ENCODE results near the gene UBASH3A.
"Not testable (repeated sequence)": the region's sequence is repeated elsewhere in the genome, so short reads cannot be mapped to it uniquely, and the experiment has no call there.

Gene UBASH3A

GRCh38 chr21:42408718-42409117, 5.0 kb downstream of the UBASH3A start:
- not testable (repeated sequence) for DNase-seq (ENCODE audit: low read depth in 2 of 2, low spot score in 1 of 2)

DNA sequence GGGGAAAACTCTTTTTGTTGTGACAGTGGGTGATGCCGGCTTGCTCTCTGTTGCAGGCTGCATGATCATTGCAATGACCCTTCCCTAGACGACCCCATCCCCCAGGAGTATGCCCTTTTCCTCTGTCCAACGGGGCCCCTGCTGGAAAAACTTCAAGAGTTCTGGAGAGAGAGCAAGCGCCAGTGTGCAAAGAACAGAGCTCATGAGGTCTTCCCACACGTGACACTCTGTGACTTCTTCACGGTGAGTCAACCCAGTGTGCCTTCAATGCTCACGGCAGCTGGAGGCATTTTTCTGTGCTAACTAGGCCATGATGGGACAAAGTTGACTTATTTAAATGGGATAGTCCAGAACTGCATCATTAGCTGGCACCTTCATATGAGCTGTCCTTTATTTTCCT, 5.7 kb downstream of the UBASH3A start:
- DNase-seq (ENCODE audit: low read depth in 2 of 2, low spot score in 1 of 2) = no peak

- no peak for DNase-seq (ENCODE audit: low read depth in 2 of 2, low spot score in 1 of 2)
These were observed 7.6 kb downstream of the UBASH3A start for GRCh38 chr21:42411197-42411869.

DNA sequence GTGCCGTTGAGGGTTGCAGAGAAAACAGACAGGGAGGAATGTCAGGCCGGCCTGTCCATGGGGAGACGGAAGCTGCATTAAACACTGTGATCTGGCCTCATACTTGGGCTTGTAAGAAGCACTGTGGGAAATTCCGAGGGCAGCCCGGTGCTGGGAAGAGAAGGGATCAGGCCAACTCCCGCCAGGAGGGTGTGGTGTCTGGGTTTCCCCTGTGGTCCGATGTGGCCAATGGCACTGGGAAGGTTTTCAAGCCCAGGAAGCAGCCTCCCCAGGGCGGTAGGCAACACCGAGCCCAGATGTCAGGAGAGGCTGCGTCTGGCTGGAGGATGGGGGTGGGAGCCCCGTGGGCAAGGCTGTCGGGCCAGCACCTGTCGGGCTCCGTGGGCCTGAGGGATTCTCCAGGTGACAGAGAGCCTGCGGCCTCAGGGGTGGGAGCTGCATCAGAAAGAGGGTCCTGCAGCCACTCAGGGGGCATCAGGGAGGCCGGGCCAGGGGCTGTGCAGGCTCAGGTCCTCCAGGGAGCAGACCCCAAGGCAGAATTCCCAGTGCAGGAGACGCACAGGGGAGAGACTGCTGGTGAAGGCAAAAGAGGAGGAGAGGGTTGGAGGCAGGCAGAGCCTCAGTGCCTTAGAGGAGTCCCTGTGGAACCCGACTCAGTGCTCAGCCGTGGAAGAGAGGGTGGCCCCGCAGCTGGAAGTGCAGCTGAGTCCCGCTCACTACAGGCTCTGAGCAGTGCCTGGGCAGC, 8.4 kb downstream of the UBASH3A start:
- DNase-seq (ENCODE audit: low read depth in 2 of 2, low spot score in 1 of 2) = no peak

- DNase-seq (ENCODE audit: low read depth in 2 of 2, low spot score in 1 of 2) = no peak
These were observed 8.9 kb downstream of the UBASH3A start for GRCh38 chr21:42412636-42412933.

GRCh38 chr21:42413093-42413492, 9.4 kb downstream of the UBASH3A start:
- no peak for DNase-seq (ENCODE audit: low read depth in 2 of 2, low spot score in 1 of 2)

DNA sequence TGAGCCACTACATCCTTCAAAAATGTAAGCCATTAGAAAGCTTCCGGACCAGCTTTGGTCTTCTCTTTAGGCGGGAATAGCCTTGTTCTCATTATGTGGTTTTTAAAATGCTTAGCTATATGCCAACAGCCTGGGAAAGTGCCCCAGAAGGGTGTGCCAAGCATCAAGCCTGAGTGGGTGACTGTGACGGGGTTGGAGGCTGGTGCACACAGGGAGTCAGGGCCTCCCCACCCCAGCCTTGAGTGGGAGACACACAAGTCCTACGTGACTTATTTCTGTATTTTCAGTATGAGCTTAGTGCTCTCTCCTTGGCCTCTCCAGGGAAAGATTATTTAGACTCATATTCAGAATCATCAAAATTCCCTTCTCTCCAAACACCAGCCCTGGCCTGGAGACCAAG, 9.8 kb downstream of the UBASH3A start:
- DNase-seq (ENCODE audit: low read depth in 2 of 2, low spot score in 1 of 2) = no peak

DNA sequence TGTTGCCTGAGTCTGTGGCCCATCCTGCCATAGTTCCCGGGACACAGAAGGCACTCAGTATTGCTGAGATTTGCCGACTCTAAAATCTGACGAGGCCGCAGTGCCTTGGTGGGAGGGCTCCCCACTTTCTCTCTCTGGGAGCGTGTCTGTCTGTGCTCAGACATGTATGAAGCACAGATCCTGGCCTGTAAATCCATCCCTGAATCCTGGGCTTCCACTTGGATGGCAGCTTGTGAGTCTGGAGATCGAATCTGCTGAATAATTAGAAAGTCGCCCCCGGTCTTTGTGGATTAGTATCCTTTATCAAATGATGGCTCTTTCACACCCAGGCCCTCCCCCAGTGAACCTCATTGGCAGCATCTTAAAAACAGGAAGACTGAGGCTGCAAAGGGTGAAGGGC, 10.4 kb downstream of the UBASH3A start:
- DNase-seq (ENCODE audit: low read depth in 2 of 2, low spot score in 1 of 2) = no peak

- no peak for DNase-seq (ENCODE audit: low read depth in 2 of 2, low spot score in 1 of 2)
These were observed 10.8 kb downstream of the UBASH3A start for GRCh38 chr21:42414553-42414927.

GRCh38 chr21:42414928-42415769, 11.4 kb downstream of the UBASH3A start:
- peak; percentile 72 to 82 for DNase-seq (ENCODE audit: low read depth in 2 of 2, low spot score in 1 of 2)

DNA sequence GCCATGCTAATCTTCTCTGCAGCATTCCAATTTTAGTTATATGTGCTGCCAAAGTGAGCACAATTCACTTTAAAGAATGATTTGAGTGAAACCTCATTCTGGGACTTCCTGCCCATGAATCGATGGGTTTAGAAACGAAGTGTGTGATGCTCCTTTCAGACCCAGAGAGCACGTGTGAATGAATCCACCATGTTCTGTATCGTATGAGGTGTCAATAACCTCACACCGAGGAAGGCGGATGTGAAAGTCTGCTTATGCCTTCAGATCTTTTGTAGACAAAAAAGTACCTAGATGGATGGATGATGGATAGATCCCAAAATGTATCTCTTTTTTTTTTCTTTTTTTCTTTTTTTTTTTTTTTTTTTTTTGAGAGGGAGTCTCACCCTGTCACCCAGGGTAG, 13.8 kb downstream of the UBASH3A start:
- no peak for DNase-seq (ENCODE audit: low read depth in 2 of 2, low spot score in 1 of 2)

GRCh38 chr21:42418886-42419285, 15.2 kb downstream of the UBASH3A start:
- no peak for DNase-seq (ENCODE audit: low read depth in 2 of 2, low spot score in 1 of 2)

DNA sequence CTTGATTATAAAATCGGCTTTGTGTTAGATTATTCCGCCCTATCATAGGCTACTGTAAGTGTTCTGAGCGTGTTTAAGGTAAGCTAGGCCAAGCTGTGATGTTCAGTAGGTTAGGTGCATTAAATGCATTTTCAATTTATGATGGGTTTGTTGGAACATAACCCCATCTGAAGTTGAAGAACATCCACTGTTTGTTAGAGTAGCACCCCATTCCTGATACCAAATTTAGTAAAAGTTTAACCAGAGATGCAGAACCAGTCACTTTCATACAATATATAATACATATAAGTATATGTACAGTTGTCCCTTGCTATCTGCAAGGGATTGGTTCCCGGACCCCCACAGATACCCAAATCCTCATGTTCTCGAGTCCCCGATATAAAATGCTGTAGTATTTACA, 16.1 kb downstream of the UBASH3A start:
- no peak for DNase-seq (ENCODE audit: low read depth in 2 of 2, low spot score in 1 of 2)

- DNase-seq (ENCODE audit: low read depth in 2 of 2, low spot score in 1 of 2) = no peak
These were observed 17.5 kb downstream of the UBASH3A start for GRCh38 chr21:42421018-42421793.

- DNase-seq (ENCODE audit: low read depth in 2 of 2, low spot score in 1 of 2) = peak in 1 of 2 donors; percentile 22
These were observed 19.5 kb downstream of the UBASH3A start for GRCh38 chr21:42423197-42423675.

DNA sequence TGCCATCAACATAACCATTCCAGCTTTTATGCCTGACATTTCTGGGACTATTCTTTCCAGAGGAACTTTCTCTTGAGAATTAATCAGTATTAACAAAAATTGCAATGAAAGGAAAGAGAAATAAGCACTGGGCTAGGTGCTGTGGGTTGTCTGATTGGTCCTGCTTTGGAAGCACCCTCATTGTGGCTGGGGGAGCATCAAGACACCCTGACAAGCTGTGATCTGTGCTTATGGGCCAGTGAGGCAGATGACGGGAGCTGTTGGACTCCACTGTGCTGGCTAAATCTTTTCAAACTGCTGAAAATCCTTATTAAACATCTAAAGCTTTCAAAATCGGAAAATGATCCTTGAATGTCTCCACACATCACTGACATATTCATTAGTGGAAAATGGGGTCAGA, 20.0 kb downstream of the UBASH3A start:
- no peak for DNase-seq (ENCODE audit: low read depth in 2 of 2, low spot score in 1 of 2)

GRCh38 chr21:42424914-42425541, 21.3 kb downstream of the UBASH3A start:
- peak; percentile 26 to 65 for DNase-seq (ENCODE audit: low read depth in 2 of 2, low spot score in 1 of 2)

DNA sequence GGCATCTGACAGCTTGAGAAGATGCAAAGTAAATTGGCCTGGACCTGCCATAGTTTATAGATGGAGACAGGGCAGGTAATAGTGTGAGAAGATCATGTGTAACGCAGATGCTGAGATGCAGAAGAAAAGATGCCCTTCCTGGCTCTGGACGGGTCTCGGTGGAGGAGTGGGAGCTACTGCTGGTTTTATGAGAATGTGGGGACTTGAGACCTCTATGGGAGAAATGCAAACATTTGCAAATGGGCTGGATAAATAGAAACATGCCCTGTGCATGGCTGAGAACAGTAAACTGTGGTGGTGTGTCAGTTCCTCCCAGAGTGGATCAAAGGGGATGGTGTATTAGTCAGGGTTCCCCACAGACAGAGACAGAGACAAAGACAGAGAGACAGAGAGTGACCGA, 21.9 kb downstream of the UBASH3A start:
- no peak for DNase-seq (ENCODE audit: low read depth in 2 of 2, low spot score in 1 of 2)

DNA sequence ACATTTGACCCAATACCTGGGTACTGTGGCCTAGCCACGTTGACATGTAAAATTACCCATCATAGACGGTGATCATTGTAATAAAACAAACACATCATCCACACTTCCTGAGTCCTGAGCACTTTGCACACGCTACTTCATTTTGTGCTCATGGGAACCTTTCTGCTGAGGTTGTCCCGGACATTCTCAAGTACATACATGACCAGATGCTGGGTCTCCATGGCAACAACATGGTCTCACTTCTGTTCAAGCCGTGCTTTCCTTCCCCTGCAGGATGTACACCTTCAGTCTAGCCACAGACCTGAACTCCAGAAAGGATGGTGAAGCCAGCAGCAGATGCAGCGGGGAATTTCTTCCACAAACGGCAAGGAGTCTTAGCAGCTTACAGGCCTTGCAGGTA, 22.7 kb downstream of the UBASH3A start:
- DNase-seq (ENCODE audit: low read depth in 2 of 2, low spot score in 1 of 2) = no peak

GRCh38 chr21:42426876-42427480, 23.3 kb downstream of the UBASH3A start:
- DNase-seq (ENCODE audit: low read depth in 2 of 2, low spot score in 1 of 2) = no peak
